WTC11 (cell line): ENCODE measurements around the gene WWOX.

Experiments used
- CREB1 ChIP-seq: sonication (generic); formaldehyde crosslinking; IDR thresholded peaks from 2 replicates; pipeline ENCODE4 v1.8.0; 2023; ENCODE audit warnings: mild to moderate bottlenecking, missing genetic modification reagents
- CTCF ChIP-seq: fragments of 200-600 bp; IDR thresholded peaks from 2 replicates; pipeline ENCODE4 v1.8.0; 2022; ENCODE audit warnings: antibody characterized with exemption
- E2F5 ChIP-seq: sonication (generic); formaldehyde crosslinking; IDR thresholded peaks from 2 replicates; pipeline ENCODE4 v1.8.1; 2022; ENCODE audit warnings: mild to moderate bottlenecking, moderate library complexity, missing genetic modification reagents
- ESRRA ChIP-seq: sonication (generic); formaldehyde crosslinking; IDR thresholded peaks from 2 replicates; pipeline ENCODE4 v1.8.1; 2022; ENCODE audit warnings: mild to moderate bottlenecking, missing genetic modification reagents, borderline replicate concordance
- FOXP1 ChIP-seq: sonication (generic); formaldehyde crosslinking; IDR thresholded peaks from 2 replicates; pipeline ENCODE4 v1.8.0; 2022; ENCODE audit warnings: missing genetic modification reagents, mild to moderate bottlenecking, moderate library complexity, borderline replicate concordance
- IRF1 ChIP-seq: sonication (generic); formaldehyde crosslinking; IDR thresholded peaks from 2 replicates; pipeline ENCODE4 v1.8.0; 2023; ENCODE audit warnings: missing genetic modification reagents
- MAX ChIP-seq: sonication (generic); formaldehyde crosslinking; IDR thresholded peaks from 2 replicates; pipeline ENCODE4 v1.8.0; 2022; ENCODE audit warnings: mild to moderate bottlenecking, missing genetic modification reagents
- MYBL2 ChIP-seq: sonication (generic); formaldehyde crosslinking; IDR thresholded peaks from 2 replicates; pipeline ENCODE4 v1.8.1; 2023; ENCODE audit warnings: mild to moderate bottlenecking, moderate library complexity, missing genetic modification reagents
- NR3C1 ChIP-seq: sonication (generic); formaldehyde crosslinking; conservative IDR thresholded peaks from 2 replicates; pipeline ENCODE4 v1.8.1; 2023; ENCODE audit warnings: low read depth, mild to moderate bottlenecking, missing genetic modification reagents
- USF1 ChIP-seq: sonication (generic); formaldehyde crosslinking; IDR thresholded peaks from 2 replicates; pipeline ENCODE4 v1.8.0; 2022; ENCODE audit warnings: mild to moderate bottlenecking, missing genetic modification reagents
- ZNF232 ChIP-seq: sonication (generic); formaldehyde crosslinking; IDR thresholded peaks from 2 replicates; pipeline ENCODE4 v1.8.0; 2022; ENCODE audit warnings: mild to moderate bottlenecking, missing genetic modification reagents

GRCh38 chr16:78785218-78785617 is 685.8 kb downstream of the WWOX start:
- TF ChIP-seq ZNF232 (CRISPR knock-in tag) = no peak
- no peak for TF ChIP-seq USF1 (CRISPR knock-in tag)
- no peak for TF ChIP-seq CTCF
- no peak for TF ChIP-seq IRF1
- no peak for TF ChIP-seq CREB1 (CRISPR knock-in tag)
- TF ChIP-seq NR3C1 (CRISPR knock-in tag) = no peak
- TF ChIP-seq FOXP1 (CRISPR knock-in tag) = no peak
- no peak for TF ChIP-seq E2F5 (CRISPR knock-in tag)
- TF ChIP-seq MAX (CRISPR knock-in tag) = no peak
- no peak for TF ChIP-seq ESRRA (CRISPR knock-in tag)
- TF ChIP-seq MYBL2 = no peak
